ENCODE results near the gene PTPA. TPM values are rescaled to one million over a fixed set of nuclear protein-coding genes. Genes with fewer than 3 reads are reported as not detected.

PTPA gene
- total RNA-seq, 2 experiments from 2014 or later, result 111 to 113 TPM

- CTCF ChIA-PET, result interaction anchor here (1.9 kb wide), 1 partner anchor 10 kb away, joined by 11 read pairs; no protein-coding TSS in a partner anchor
- POLR2A ChIA-PET, result no interaction called here
These were observed 17.5 kb downstream of the PTPA start for GRCh38 chr9:129128689-129129088.

- ChIA-PET CTCF (interaction anchor here (0.9 to 2.7 kb wide), 10 partner anchors 7 to 509 kb away, joined by 3 to 23 read pairs (median 4); partner anchors contain the start of gene NTMT1), POLR2A (interaction anchor here (0.6 to 0.7 kb wide), 2 partner anchors 10 to 935 kb away, joined by 5 to 7 read pairs; no protein-coding TSS in a partner anchor)
These were observed 19.1 kb downstream of the PTPA start for GRCh38 chr9:129130271-129130670.

GRCh38 chr9:129130791-129131190 lies 19.6 kb downstream of the PTPA start:
- CTCF ChIA-PET, result interaction anchor here (0.9 to 2.7 kb wide), 15 partner anchors 8 to 508 kb away, joined by 3 to 23 read pairs (median 5); partner anchors contain the start of gene NTMT1
- POLR2A ChIA-PET, result no interaction called here

DNA sequence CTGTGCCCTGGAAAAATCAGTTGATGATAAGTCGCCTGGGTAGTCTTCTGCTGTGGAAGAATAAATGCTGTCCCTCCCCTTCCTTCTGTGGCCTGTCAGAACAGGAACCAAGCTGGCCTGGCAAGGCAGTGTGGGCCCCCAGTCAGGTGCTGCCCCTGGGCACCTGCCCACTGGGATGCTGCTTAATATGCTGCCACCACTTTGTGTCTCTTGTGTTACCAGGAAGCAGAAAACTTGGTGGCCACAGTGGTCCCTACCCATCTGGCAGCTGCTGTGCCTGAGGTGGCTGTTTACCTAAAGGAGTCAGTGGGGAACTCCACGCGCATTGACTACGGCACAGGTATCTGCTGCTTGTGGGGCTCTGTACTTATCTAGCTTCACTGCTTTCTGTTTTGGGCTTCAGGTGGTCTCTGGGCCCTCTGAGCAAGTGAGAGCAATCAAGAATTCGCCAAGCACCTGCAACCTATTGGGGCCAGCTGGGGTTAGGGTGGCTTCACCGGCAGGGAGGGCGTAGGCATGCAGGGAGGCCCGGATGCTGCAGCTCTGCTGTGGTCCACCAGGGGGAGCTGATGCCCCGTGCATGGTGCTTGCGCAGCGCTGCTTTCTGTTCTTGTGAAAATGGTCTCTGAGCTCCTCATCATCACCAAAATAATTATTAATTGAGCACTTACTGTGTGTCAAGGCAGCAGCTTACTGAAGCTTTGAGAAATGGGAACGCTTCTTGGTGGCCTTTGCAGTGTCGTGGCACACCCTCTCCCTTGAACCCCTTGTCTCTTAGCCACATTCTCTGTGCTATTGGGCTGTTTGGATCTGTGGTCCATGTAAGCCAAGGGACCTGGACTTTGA lies 20.3 kb downstream of the PTPA start:
- POLR2A ChIA-PET, result interaction anchor here (0.6 to 1.0 kb wide), 3 partner anchors 11 to 480 kb away, joined by 3 read pairs; no protein-coding TSS in a partner anchor

DNA sequence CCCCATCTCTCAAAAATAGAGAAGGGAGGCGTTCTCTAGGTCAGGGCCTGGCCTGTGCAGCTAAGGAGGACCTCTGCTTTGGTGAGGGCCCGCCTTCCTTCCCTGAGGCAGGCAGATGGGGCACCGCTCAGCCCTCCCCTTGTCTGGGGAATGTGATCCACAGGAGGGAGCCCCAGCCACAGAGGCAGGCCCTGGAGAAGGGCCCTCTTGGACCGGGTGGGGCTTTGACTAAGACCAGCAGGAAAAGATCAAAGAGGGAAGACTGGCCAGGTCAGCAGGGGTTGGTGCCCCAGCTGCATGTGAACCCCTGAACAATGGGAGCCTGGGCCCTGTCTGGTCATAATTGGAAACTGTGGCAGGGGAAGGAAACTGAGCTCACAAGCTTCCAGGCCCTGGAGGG lies 21.9 kb downstream of the PTPA start:
- ChIA-PET POLR2A (no interaction called here), CTCF (interaction anchor here (0.6 to 2.7 kb wide), 5 partner anchors 10 to 492 kb away, joined by 3 to 23 read pairs (median 3); partner anchors contain the start of gene NTMT1)

More for the DNA sequence above, 20.3 kb downstream of the PTPA start:
- CTCF ChIA-PET, result interaction anchor here (0.6 to 2.7 kb wide), 33 partner anchors 9 to 607 kb away, joined by 3 to 23 read pairs (median 4); partner anchors contain the start of genes DOLPP1 and NTMT1

- CTCF ChIA-PET, result no interaction called here
These were observed 24.3 kb downstream of the PTPA start for GRCh38 chr9:129135476-129135875.

GRCh38 chr9:129136446-129137035 lies 25.3 kb downstream of the PTPA start:
- ChIA-PET CTCF (interaction anchor here (0.6 kb wide), 1 partner anchor 14 kb away, joined by 3 read pairs; no protein-coding TSS in a partner anchor), POLR2A (no interaction called here)

More at GRCh38 chr9:129135476-129135875, 24.3 kb downstream of the PTPA start:
- POLR2A ChIA-PET, result no interaction called here

GRCh38 chr9:129137292-129138143 lies 26.3 kb downstream of the PTPA start:
- POLR2A ChIA-PET, result no interaction called here
- CTCF ChIA-PET, result interaction anchor here (0.6 to 6.3 kb wide), 5 partner anchors 8 to 485 kb away, joined by 3 to 72 read pairs (median 11); partner anchors contain the start of genes C9orf50 and NTMT1

DNA sequence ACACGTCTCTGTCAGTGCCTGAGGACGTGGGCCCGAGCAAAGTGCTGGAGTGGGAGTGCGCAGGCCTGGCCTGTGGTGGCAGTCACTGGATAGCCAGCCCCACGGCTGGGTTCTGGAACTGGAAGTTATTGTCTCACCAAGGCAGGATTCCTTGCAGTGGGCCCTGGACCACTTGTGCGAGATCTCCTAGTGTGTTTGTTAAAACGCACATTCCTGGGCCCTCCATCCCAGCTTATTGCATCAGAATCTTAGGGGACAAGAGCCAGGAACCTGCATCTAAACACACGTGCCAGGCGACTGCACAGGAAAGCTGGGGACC lies 26.9 kb downstream of the PTPA start:
- POLR2A ChIA-PET, result no interaction called here
- CTCF ChIA-PET, result interaction anchor here (0.8 to 6.3 kb wide), 6 partner anchors 8 to 484 kb away, joined by 3 to 72 read pairs (median 8); partner anchors contain the start of genes C9orf50 and NTMT1

DNA sequence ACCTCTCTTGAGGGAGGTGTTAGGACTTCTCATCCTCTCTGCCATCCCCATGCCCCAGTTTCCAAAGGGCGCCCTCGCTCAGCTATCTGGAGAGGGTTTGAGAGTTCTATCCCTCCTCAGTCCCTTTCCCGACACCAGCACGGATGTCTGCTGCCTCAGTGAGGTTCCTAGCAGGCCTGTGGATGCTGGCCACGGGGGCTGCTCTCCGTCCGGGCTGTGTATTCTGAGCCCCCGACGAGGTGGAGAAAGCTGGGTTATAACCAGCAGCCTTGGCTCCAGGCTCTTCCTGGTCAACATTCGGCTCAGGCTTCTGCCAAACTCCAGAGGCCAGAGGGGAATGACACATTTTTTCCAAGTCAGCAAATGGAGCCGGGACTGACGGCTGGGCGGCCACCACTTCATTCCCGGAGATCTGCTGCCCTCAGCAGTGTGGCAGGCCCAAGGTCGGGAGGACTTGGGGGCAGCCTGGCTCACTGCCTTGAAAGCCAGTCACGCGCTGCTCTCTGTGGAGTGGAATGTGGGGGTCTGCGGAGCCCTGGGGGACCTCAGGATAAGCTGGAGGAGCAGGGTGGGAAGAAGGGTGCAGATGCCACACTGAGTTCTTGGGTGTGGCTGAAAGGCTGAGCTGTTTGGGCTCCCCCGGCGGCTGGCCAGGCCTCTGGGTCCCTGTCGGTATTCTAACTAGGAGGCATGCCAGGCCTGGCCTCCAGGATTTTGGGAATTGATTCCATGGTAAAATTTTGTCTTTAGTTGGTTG lies 27.4 kb downstream of the PTPA start:
- CTCF ChIA-PET, result interaction anchor here (0.6 to 6.3 kb wide), 21 partner anchors 9 to 652 kb away, joined by 3 to 72 read pairs (median 5); partner anchors contain the start of genes C9orf50, IER5L and NTMT1
- POLR2A ChIA-PET, result interaction anchor here (0.5 to 2.4 kb wide), 4 partner anchors 36 to 488 kb away, joined by 3 to 16 read pairs (median 6); no protein-coding TSS in a partner anchor

GRCh38 chr9:129139233-129139992 lies 28.2 kb downstream of the PTPA start:
- POLR2A ChIA-PET, result interaction anchor here (0.6 to 2.4 kb wide), 4 partner anchors 36 to 652 kb away, joined by 3 to 16 read pairs (median 8); no protein-coding TSS in a partner anchor
- CTCF ChIA-PET, result interaction anchor here (0.5 to 6.3 kb wide), 35 partner anchors 8 to 651 kb away, joined by 3 to 72 read pairs (median 4); partner anchors contain the start of genes C9orf50, IER5L and NTMT1

GRCh38 chr9:129139993-129140396 lies 28.8 kb downstream of the PTPA start:
- CTCF ChIA-PET, result interaction anchor here (0.5 to 6.3 kb wide), 24 partner anchors 8 to 651 kb away, joined by 3 to 72 read pairs (median 4); partner anchors contain the start of genes C9orf50, IER5L and NTMT1

GRCh38 chr9:129140397-129141065 lies 29.3 kb downstream of the PTPA start:
- ChIA-PET CTCF (interaction anchor here (0.7 to 6.3 kb wide), 17 partner anchors 9 to 482 kb away, joined by 3 to 72 read pairs (median 3); partner anchors contain the start of genes C9orf50, IER5L and NTMT1), POLR2A (interaction anchor here (0.6 to 2.4 kb wide), 5 partner anchors 35 to 681 kb away, joined by 3 to 16 read pairs (median 7); no protein-coding TSS in a partner anchor)

More at GRCh38 chr9:129139993-129140396, 28.8 kb downstream of the PTPA start:
- POLR2A ChIA-PET, result interaction anchor here (0.6 to 2.4 kb wide), 5 partner anchors 35 to 682 kb away, joined by 3 to 16 read pairs (median 7); no protein-coding TSS in a partner anchor

DNA sequence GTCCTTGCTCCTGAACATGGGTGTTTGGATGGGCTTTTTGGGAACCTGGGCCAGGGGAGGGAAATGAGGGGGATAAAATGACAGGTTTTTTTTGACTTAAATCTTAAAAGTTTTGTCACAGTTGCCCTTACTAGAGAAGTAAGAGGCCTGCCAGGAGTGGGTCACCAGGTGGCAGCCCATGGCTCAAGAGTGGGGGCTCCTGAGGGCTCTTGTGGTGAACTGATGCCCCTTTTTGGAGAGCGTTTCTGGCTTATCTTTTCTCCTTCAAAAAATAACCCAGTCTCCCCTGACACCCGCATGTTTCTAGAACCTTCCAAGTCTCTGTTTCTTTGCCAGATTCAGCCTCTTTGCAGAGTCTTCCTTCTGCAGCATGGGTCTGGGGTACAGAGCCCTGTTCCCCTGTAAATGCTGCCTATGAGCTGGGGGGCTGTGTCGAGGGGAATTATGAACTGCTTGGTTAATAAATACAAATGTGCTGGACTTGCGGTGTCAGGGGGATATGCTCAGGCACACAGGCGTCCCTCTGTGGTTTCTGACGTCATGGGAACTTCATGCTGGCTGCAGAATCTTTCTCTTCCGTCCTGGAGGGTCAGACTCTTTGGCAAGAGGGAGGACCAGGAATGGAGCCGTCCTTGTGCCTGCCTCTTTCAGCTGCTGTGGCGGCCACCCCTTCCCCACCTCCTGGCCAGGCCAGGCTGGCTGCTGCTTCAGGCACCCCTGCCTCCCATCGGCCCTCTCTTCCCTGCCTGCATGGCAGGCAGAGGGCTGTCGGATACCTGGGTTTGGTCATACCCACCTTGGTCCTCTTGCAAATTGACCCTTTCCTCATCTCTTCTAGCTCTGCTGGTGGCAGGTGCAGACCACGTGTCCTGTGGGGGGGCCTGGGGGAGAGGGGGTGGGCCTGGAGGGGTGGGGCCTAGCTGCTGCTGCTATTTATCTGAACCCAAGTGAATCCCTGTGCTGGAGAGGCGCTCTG lies 30.1 kb downstream of the PTPA start:
- CTCF ChIA-PET, result interaction anchor here (0.6 to 6.3 kb wide), 16 partner anchors 10 to 489 kb away, joined by 3 to 72 read pairs (median 7); partner anchors contain the start of genes C9orf50, CRAT, NTMT1 and PTPA

More for the DNA sequence above, 30.1 kb downstream of the PTPA start:
- POLR2A ChIA-PET, result interaction anchor here (1.1 to 2.4 kb wide), 2 partner anchors 34 to 499 kb away, joined by 3 to 9 read pairs; no protein-coding TSS in a partner anchor
